HG02852 (cell line): ENCODE results near the gene WFDC10A.
"Not testable (repeated sequence)": the region's sequence is repeated elsewhere in the genome, so short reads cannot be mapped to it uniquely, and the experiment has no call there.

Source experiments
- ATAC-seq: cut with Tn5 transposase; IDR thresholded peaks from one replicate; pipeline ENCODE4 v1.9.1; 2021; ENCODE audit warnings: mild to moderate bottlenecking, moderate library complexity; ENCODE audit not compliant: unreplicated experiment

WFDC10A gene

GRCh38 chr20:45647441-45648050 lies 18.0 kb downstream of the WFDC10A start:
- no peak for ATAC-seq

GRCh38 chr20:45649312-45649863 lies 19.8 kb downstream of the WFDC10A start:
- no peak for ATAC-seq

GRCh38 chr20:45651726-45652125 lies 22.2 kb downstream of the WFDC10A start:
- ATAC-seq = not testable (repeated sequence)

GRCh38 chr20:45657038-45657437 lies 27.5 kb downstream of the WFDC10A start:
- ATAC-seq = not testable (repeated sequence)

GRCh38 chr20:45670139-45670538 lies 40.6 kb downstream of the WFDC10A start, which contains the start of gene WFDC11:
WFDC11 (minus strand) TSS chr20:45670239; CDS start chr20:45650600, 19,639 bp downstream.
- no peak for ATAC-seq

GRCh38 chr20:45672765-45673164 lies 43.2 kb downstream of the WFDC10A start:
- no peak for ATAC-seq

GRCh38 chr20:45679650-45680049 lies 50.1 kb downstream of the WFDC10A start:
- ATAC-seq = no peak
